Activated naive CD8-positive, alpha-beta T cell treated with anti-CD3 and anti-CD28 coated beads, Interleukin-2, amount 50 U/mL, for 16 hours (primary cell): ENCODE data around the gene IGFBP4.

ENCODE experiments used
- DNase-seq: peaks from one replicate; pipeline ENCODE4 v3.0.0-alpha.2; 2020; ENCODE audit warnings: low read depth, low spot score

IGFBP4 gene

GRCh38 chr17:40490289-40490853 lies 47.1 kb downstream of the IGFBP4 start:
- no peak for DNase-seq

GRCh38 chr17:40490982-40491381 lies 47.7 kb downstream of the IGFBP4 start:
- DNase-seq, result no peak

GRCh38 chr17:40491486-40491885 lies 48.2 kb downstream of the IGFBP4 start:
- no peak for DNase-seq

- no peak for DNase-seq
Measured at GRCh38 chr17:40493697-40494096, 50.4 kb downstream of the IGFBP4 start.

GRCh38 chr17:40495140-40495539 lies 51.9 kb downstream of the IGFBP4 start:
- no peak for DNase-seq

- DNase-seq, result no peak
Measured at GRCh38 chr17:40496170-40496569, 52.9 kb downstream of the IGFBP4 start.

- DNase-seq, result no peak
Measured at GRCh38 chr17:40496634-40497420, 53.6 kb downstream of the IGFBP4 start.

GRCh38 chr17:40497695-40498094 lies 54.4 kb downstream of the IGFBP4 start:
- DNase-seq, result no peak

GRCh38 chr17:40498281-40499084 lies 55.2 kb downstream of the IGFBP4 start:
- DNase-seq, result no peak

GRCh38 chr17:40499551-40500189 lies 56.4 kb downstream of the IGFBP4 start:
- DNase-seq, result no peak

- no peak for DNase-seq
Measured at GRCh38 chr17:40500190-40500589, 56.9 kb downstream of the IGFBP4 start.

- no peak for DNase-seq
Measured at GRCh38 chr17:40500709-40501108, 57.5 kb downstream of the IGFBP4 start.

GRCh38 chr17:40501499-40501911 lies 58.3 kb downstream of the IGFBP4 start, which contains the start of gene TNS4:
TSS of gene TNS4 (minus strand) at chr17:40501623. CDS start at chr17:40496425, 5,198 bp downstream.
- no peak for DNase-seq

- no peak for DNase-seq
Measured at GRCh38 chr17:40502716-40503115, 59.5 kb downstream of the IGFBP4 start.

GRCh38 chr17:40503154-40503553 lies 59.9 kb downstream of the IGFBP4 start:
- DNase-seq, result no peak

- DNase-seq, result no peak
Measured at GRCh38 chr17:40506786-40507185, 63.5 kb downstream of the IGFBP4 start.
